GM19238 (cell line): ENCODE data around the gene UIMC1.

ENCODE experiments used
- DNase-seq: peaks from one replicate; pipeline ENCODE4 v3.0.0; 2011; ENCODE audit warnings: low spot score; ENCODE audit not compliant: insufficient read length

Gene UIMC1

DNA sequence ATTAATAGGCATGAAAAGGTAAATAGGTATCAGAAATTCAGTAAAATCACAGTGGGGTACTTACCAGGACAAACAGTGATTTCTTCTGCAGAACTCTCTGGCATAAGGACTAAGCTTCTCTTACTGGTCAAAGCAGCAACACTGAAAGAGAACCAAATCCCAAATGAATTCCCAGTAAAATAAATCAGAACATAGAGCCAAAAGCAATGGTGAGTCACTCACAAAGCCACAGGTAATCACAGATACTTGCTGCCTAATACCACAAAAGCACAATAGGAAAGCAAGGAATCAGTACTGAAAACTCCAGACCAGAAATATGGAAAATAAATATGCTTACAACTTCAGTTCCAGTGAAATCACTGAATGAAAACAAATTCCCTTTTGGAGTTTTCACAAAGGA lies 50.7 kb downstream of the UIMC1 start:
- DNase-seq, result no peak

GRCh38 chr5:176954050-176954449 lies 52.5 kb downstream of the UIMC1 start:
- DNase-seq, result no peak

DNA sequence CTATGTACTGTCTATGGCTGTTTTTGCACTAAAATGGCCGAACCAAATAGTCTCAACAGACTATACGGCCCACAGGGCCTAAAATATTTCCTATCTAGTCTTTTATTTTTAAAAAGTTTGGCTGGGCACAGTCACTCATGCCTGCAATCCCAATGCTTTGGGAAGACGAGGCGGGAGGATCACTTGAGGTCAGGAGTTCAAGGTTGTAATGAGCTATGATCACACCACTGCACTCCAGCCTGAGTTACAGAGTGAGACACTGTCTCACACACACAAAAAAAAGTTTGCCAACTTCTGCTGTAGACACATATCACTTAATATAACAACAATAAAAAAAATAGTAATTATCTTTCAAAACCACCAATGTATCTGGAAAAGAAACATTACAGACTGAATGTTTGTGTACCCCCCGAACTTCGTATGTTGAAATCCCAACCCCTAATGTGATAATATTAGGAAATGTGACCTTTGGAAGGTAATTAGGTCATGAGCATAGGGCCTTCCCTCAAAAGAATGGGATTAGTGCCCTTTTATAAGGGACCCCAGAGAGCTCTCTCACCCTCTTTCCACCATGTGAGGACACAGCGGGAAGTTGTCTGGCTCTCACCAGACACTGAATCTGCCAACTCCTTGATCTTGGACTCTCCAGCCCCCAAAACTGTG lies 53.9 kb downstream of the UIMC1 start:
- DNase-seq, result no peak

- no peak for DNase-seq
Measured at GRCh38 chr5:176948458-176948857, 58.1 kb downstream of the UIMC1 start.

DNA sequence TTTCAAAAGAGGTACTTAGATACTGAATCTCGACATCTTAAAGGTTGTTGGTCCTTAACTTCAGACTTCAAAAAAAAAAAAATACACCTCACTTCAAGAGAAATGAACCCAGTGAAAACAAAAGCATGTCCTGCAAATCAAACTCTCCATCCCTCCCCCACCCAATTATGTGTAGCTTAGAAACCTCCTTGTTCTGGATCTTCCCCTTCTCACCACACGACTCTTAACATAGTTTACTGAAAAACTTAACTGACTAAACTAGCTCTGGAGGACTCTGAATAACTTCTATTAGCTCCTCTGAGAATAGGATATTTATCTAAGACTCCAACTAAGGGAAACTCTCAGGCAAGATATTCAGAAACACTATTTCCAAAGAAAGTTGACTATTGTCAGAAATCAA lies 58.7 kb downstream of the UIMC1 start:
- no peak for DNase-seq

DNA sequence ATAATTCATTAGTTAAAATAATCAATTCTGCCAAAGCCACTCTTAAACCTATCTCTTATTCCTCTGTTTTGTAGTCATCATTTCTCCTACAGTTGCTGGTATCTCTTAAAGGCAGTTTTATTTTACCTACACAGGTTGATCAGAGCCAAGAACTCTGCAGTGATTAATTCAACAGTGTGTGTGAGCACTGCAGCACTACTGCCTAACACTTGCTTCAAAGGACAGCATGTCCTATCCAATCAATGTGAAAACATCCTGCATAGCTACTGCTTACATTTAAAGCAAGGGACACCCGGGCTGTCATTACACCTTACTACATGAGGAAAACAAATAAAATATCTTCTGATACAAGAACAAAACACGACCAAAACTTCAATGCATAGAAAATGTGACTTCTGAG lies 62.3 kb downstream of the UIMC1 start:
- no peak for DNase-seq

- DNase-seq, result no peak
Measured at GRCh38 chr5:176943816-176944215, 62.8 kb downstream of the UIMC1 start.

GRCh38 chr5:176941951-176942350 lies 64.6 kb downstream of the UIMC1 start:
- no peak for DNase-seq

DNA sequence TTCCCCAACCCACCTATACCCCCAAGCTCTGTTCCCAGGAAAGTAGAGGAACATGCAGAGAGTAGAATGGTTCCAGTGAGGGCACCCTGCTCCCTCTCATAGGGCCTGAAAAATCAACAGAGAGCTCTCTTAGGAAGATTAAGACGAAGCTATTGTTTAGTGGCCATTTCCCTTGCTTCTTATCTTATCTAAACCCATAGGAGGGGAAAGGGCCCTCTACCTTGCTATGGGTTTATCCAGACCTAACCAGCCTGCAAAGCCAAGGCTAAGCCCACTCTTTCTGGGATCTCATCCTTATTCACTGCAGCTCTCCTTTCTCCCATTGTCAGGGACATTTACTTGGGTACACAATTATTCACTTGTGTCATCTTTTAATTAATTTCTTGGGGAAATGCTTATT lies 68.1 kb downstream of the UIMC1 start:
- DNase-seq, result no peak

- no peak for DNase-seq
Measured at GRCh38 chr5:176935017-176935416, 71.6 kb downstream of the UIMC1 start.

GRCh38 chr5:176934309-176934930 lies 72.2 kb downstream of the UIMC1 start:
- no peak for DNase-seq

GRCh38 chr5:176929654-176930053 lies 76.9 kb downstream of the UIMC1 start:
- DNase-seq, result no peak

DNA sequence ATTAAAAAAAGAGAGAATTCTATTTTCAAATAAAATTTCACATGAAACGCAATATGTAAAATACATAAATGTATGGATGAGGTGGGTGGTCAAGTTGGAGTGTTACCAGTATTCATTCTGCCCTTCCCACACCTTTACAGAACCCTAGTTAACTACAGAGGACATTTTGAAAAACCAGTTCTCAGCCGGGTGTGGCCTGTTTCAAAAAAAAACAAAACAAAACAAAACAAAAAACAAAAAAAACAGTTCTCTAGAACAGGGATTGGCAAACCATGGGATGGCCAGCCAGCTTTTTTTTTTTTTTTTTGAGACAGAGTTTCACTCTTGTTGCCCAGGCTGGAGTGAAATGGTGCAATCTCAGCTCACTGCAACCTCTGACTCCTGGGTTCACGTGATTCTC lies 79.0 kb downstream of the UIMC1 start:
- DNase-seq, result no peak

GRCh38 chr5:176922817-176923216 lies 83.8 kb downstream of the UIMC1 start:
- no peak for DNase-seq

DNA sequence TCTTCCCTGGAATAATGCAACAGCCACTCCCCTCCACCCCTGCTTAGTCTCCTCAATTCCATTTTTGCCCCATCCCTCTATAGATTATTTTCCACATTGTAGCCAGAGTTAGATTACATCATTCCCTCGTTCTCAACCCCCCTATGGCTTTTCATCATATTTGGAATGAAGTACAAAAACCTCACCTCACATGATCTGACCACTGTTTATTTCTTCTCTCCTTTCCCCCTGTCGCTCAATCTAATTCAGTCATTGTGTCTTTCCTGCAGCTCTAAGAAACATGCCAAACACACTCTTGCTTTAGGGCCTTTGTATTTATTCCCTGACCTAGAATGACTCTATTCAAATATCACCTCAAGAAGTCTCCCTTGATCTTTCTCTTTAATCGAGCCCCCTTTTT lies 84.9 kb downstream of the UIMC1 start:
- no peak for DNase-seq

DNA sequence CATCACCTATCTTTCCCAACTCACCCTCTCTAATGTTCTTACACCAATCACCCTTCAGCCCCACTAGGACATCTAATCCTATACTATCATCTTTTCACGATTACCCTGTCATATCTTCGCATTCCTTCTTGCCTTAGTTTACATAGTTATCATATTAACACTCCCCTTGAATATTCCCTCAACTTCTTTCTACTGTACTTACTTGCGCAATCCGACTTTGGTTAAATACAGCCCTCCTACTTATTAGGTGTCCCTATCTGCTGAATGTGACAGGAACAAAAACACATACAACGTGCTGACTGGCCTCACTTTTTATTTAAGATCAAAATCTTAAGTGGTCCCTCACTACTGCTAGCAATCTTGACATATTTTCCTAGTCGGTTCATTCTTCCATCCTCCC lies 88.0 kb downstream of the UIMC1 start:
- no peak for DNase-seq

DNA sequence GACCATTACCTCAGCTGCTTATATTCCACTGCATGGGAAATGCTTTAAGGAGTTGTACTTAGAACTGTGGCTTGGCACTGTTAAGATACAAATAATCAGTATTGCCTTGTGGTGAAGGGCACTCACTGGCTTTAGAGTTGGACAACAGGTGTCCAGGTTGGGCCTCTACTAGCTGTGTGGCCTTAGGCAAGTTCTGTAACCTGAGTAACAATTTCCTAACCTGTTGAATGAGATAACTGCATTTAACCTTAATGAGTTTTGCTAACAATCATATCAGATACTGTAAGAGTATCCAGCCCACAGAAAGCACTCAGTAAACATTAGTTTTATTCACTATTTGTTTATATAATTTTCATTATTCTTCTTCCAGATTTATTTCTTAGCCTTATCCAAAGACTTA lies 90.2 kb downstream of the UIMC1 start:
- DNase-seq, result no peak

DNA sequence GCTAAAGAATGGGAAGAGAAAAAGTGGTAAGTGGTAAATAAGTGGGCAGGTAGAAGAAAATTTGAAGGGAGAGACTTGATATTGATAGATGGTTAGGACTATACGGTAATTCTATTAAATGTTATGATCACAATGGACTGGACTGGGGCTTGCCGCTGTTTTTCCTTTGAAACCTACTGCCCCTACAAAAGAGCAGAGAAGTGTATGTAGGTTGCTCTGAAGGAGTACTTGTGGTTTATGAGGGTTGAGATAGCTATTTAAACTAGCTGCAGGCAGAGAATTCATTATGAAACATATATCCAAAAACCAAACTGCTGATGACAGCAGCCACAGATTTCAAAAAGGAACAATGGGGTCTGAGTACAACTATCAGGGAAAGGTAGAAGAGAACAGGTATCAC lies 90.7 kb downstream of the UIMC1 start:
- no peak for DNase-seq

GRCh38 chr5:176912115-176912514 lies 94.5 kb downstream of the UIMC1 start:
- no peak for DNase-seq

- DNase-seq, result no peak
Measured at GRCh38 chr5:176908675-176909368, 97.8 kb downstream of the UIMC1 start.

GRCh38 chr5:176906796-176907195 lies 99.8 kb downstream of the UIMC1 start:
- no peak for DNase-seq

DNA sequence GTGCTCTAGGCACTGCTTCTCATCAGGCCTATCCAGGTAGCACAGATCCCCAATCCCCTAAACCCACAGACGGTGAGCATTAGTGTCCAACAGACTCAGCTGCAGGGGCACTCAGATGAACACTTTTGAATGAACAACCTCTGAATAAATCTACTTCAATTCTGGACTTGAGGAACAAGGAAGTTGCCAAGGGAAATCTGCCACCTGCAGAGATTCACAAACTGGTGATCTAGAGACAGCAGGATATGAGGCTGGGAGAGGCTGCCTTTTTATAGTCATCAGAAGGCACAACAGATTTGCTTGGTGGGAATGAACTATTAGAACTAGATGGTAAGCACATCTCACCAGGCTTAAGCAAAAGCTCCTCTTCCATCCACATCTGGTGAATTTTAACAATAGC lies 100.5 kb downstream of the UIMC1 start:
- DNase-seq, result no peak

DNA sequence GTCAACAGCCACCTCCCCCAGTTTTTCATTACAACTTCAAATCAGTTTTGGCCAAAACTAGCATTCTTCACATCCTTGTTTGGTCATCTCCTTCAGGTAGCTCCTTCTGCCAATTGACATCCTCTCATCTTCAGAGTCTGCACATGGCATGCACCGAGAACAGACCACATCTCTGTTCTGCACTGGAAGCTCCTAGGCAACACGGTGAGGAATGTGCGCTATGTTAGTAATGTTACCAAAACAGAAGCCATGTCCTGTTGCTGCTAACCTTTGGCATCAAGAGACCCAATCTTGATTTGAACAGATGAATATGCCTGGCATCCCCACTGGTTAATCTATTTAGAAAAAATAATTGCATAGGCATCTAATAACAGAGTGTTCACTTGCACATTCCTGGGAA lies 102.3 kb downstream of the UIMC1 start:
- DNase-seq, result no peak
